GM19467 (cell line): Measurements from ENCODE around the gene MAPRE3.
"Not testable (repeated sequence)": the region's sequence is repeated elsewhere in the genome, so short reads cannot be mapped to it uniquely, and the experiment has no call there.

Experiments
- ATAC-seq: cut with Tn5 transposase; IDR thresholded peaks from one replicate; pipeline ENCODE4 v1.9.1; 2021; ENCODE audit warnings: mild to moderate bottlenecking, moderate library complexity; ENCODE audit not compliant: unreplicated experiment

MAPRE3 gene

GRCh38 chr2:26970244-26970927 lies at the start of gene MAPRE3:
Gene MAPRE3, plus strand, starts transcription at chr2:26970637. Its CDS starts 51,582 bp downstream, at chr2:27022219.
- peak; percentile 89 for ATAC-seq

DNA sequence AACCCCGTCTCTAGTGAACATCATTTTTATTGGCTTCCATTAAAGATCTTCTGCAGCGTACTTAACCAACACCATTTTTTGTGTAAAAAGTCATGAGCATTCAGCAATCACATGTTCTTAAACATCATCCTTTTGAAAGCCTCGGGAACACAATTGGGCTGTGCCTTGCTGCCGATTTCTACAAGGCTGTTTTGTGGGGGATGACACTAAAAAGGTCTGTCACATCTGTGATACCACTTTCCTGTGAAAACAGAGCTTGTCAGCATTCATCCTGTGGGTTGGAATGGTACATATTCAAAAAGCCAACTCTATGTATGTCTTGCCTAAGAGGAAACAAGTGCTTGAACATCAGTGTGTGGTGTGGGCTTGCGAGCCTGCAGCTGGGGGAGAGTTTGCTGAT lies 49.1 kb upstream of the MAPRE3 start:
- ATAC-seq = no peak

DNA sequence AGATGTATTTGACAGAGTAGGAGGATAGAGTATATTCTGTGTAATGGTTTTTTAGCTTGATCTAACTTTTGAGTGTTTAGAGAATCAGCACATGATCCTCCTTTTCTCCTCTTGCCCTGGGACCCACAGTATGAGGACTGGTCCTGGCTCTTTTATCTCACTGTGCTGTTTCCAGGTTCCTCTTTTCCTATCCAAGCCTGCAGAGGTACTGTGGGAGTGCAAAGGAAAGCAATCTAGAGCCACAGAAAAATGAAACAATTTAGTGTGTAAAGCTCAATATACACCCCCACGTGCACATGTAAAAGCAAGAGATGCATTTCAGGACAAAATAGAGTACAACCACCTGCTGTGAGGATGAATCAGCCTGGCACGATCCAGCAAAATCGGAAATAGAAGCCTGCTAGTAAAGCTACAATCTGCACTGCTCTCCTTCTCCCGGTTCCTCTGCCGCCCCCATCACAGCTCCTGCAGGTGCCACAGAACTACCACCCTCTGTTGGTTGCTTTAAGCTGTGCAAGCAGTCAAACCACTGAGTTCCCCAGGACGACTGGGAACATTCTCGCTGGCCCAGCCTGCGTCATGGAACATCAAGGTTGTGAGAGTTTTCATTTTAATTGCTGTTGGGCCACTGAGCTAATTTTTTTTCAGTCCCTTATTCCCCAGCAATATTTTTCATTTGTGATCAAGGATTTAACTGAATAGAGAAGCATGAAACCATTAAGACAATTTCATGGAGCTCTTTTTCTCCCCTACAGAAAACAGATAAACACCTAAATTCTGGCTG lies 47.8 kb upstream of the MAPRE3 start:
- ATAC-seq = no peak

DNA sequence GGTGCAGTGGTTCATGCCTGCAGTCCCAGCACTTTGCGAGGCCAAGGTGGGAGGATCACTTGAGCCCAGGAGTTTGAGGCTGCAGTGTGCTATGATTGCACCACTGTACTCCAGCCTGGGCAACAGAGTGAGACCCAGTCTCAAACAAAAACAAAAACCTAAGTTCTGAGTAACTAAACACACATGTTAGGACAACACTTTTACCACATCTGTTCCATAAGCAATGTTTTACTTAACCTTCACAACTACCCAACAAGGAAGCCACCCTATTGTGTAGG lies 47.3 kb upstream of the MAPRE3 start:
- not testable (repeated sequence) for ATAC-seq

- ATAC-seq = no peak
These were observed 45.7 kb upstream of the MAPRE3 start for GRCh38 chr2:26924731-26925099.

DNA sequence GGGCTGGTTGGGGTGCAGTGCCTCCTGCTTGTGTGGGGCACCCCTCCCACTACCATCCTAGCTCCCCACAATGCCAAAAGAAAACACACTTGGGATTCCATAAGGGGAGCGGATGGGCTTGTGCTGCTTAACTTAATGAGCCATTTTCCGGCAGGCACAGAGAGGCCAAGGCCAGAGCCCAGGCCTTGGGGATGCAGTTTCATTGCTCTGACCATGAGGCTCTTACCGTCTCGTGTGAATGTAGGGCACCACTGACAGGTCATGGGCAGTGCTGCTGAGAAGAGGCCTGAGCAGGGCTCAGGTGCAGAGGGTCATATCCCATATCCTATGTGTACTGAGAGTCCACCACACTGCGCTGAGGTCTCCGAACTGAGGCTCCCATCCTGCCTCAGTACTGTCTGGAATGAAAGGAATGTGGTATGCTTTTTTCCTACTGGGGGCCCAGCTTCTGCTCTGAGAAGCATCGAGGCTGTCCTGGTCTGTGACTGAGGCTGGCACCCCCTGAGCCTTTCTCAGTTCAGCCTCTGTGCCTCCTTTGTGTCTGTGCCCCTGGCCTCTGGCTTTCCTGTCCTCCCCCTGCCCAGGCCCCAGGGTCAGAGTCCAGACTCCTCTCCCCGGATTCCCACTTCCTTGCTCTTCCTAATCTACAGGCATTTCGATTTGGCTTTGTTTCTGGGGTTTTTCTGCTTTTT lies 45.2 kb upstream of the MAPRE3 start:
- ATAC-seq = no peak

DNA sequence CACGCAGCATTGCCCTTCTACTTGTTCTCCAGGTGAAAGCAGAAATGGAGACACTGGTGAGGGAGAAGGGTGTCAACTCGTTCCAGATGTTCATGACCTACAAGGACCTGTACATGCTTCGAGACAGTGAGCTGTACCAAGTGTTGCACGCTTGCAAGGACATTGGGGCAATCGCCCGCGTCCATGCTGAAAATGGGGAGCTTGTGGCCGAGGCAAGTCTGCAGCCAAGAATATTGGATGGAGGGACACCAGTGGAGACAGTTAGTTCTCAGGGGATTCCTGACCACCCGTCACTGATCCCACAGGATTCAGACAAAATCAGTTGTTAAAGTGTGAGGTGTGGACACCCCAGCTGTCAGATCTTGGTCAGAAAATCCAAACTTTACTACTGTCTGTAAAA lies 43.2 kb upstream of the MAPRE3 start:
- ATAC-seq = no peak

DNA sequence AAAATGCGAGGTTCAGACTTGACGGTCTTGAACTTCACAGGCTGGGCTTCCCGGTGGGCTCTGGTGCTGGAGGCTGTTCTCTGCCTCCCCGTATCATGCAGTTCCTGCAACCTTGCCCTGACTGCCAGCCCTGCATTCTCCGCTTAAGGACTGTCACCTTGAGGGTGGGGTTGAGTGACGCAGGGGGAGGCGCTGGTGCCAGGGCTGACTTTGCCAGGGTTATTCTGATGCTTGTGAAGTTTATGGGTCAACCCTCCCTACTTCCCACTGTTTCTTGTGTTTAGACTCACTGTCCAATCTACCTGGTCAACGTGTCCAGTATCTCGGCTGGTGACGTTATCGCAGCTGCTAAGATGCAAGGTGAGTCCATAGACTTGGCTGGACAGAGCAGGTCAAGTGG lies 37.5 kb upstream of the MAPRE3 start:
- ATAC-seq = no peak

DNA sequence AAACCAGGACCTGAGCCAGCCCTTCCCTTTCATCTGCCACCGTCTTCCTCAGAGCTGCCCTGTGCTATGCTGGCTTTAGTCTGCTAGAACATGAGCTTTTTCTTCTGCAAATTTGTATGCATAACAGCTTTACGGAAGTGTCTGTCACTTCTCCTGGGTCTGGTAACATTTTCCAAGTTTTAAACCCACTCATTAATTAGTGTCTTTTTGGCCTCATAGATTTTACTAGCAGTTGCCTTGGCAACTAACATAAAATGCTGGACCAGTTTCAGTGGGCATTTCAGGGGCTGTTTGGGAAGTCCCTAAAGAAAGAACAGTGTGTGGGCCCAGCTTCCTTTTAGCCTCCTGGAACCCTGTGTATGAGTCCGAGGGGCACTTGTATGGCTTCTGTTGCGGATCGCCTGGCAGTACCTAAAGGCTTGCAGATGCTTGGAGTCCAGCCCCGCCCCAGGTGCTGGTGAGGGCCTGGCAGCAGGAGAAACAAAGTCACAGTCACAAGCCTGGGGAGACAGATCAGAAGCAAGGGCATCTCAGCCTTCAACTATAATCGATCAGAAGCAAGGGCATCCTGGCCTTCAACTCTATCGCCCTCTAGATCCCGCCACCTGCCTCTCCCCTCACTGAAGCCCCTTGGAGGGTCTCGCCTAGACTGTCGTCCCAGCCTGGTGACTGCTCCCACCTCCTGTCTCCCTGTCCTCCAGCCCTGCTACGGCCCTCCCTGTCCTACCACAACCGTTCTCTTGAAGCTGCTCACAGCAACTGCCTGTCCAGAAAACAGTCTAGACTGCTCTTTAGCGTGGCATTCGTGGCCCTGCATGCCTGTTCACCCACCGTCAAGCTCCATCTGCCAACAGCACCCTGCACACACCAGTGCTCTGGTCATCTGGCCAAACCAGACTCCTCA lies 36.8 kb upstream of the MAPRE3 start:
- ATAC-seq = no peak

GRCh38 chr2:26934335-26934724 lies 36.1 kb upstream of the MAPRE3 start:
- ATAC-seq = no peak

- no peak for ATAC-seq
These were observed 35.5 kb upstream of the MAPRE3 start for GRCh38 chr2:26934985-26935384.

GRCh38 chr2:26936855-26937254 lies 33.6 kb upstream of the MAPRE3 start:
- no peak for ATAC-seq

DNA sequence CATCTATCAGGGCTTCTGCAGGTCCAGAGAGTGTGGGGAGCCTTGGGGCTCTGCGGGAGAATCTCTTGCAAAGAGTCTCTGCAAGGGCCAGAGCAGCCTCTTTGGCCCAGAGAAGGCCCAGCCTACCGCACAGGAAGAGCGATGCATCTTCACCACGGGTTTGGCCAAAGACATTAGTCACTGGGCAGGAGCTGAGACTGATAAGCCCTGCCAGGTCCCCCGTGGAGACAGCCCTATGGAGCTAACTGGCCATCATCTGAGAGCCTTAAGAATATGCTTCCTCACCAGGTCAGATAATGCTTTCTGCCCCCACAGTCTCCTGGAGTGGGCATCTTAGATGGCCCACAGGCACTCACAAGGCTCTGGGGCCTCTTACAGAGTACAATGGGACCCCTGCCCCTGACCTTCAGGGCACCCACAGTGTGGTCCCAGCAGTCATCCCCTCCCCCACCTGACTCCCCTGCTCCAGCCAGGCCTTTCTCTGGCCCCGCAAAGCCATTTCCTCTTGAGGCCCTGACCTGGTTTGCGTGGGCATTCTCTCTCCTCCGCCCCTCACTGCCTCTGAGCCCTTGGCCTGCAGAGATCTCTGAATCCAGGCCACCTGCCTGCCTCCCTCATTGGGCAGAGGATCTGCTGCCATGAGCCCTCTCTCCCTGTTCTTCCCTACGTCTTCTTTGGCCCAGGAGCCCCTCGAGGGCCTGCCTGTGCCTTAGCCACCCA lies 31.9 kb upstream of the MAPRE3 start:
- ATAC-seq = no peak

DNA sequence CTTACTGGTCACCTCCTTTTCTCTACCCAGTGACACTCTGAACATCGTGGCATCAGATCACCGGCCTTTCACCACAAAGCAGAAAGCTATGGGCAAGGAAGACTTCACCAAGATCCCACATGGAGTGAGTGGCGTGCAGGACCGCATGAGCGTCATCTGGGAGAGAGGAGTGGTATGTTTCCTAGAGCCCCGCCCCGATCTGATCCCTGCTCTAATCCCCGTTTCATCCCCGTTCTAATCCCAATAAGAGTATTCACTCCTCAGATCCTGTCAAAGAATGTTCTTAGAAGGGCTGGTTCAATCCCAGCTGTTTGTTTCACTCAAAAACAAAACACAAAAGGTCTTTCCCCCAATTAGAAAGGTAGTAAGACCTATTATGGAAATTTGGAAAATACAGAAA lies 30.4 kb upstream of the MAPRE3 start:
- no peak for ATAC-seq

DNA sequence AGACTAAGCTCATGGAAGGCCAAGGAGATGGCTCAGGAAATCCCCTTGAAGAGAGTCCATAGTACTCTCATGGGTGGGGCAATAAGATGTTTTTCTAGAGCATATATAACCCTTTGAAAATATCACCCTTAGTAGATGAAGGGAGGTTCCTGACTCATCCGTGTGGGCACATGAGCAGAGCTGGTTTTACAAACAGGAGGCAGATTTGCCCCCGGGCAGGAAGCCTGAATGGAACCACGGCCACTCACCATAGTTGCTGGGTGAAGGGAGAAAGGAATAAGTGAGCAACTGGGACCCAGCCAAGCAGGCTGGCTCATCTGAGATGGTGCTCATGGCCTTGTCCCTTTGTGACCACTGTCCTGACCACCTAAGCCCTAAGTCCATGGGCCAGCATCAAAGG lies 29.0 kb upstream of the MAPRE3 start:
- ATAC-seq = no peak

DNA sequence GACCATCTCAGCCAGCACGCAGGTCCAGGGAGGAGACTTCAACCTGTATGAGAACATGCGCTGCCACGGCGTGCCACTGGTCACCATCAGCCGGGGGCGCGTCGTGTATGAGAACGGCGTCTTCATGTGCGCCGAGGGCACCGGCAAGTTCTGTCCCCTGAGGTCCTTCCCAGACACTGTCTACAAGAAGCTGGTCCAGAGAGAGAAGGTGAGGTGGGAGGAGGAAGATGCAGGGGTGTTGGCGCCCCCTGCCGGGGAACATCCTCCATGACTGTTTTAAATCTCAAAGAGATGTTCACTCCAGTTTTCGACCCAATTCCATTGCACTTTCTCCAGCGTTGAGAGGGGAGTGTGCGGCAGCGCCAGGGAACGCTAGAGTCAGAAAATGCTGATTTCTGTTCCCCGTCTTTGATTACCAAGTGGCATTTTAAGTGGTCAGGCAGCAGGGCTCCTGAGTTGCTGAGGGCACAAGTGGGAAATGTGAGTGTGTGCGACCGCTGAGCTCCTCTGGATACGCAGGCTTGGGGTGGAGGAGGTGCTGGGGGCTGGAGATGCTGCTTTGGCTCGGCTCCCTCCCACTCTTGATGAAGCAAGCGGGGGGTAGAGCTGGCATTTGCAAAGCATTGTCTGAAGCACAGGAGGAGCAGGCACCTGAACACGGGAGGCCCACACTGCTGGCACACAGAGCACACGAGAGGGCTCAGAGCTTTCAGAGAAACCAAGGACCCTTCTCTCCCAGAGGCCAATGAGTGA lies 27.7 kb upstream of the MAPRE3 start:
- no peak for ATAC-seq

GRCh38 chr2:26945991-26946750 lies 24.3 kb upstream of the MAPRE3 start:
- no peak for ATAC-seq

GRCh38 chr2:26946841-26947784 lies 23.3 kb upstream of the MAPRE3 start:
- ATAC-seq = no peak
